Activated T-cell treated with anti-CD3 and anti-CD28 coated beads, Interleukin-2, amount 50 U/mL, for 4 hours (primary cell): ENCODE measurements around the gene RBP5. TPM values are rescaled to one million over a fixed set of nuclear protein-coding genes. Genes with fewer than 3 reads are reported as not detected.

Experiments
- ATAC-seq, 2 donors: fragments of 200-7000 bp; cut with Tn5 transposase; one replicate each; pipeline ENCODE4 v1.10.0; 2021
- DNase-seq: peaks from one replicate; pipeline ENCODE4 v3.0.0-alpha.2; 2020
- H3K27me3 Mint-ChIP-seq: one replicate; pipeline ENCODE4 v1.8.0; 2021; ENCODE audit warnings: low read depth, mixed read lengths
- H3K36me3 Mint-ChIP-seq: one replicate; pipeline ENCODE4 v1.8.0; 2022; ENCODE audit warnings: mixed read lengths; ENCODE audit not compliant: insufficient read depth
- H3K4me1 Mint-ChIP-seq: one replicate; pipeline ENCODE4 v1.8.0; 2021; ENCODE audit warnings: low read depth, mixed read lengths
- H3K4me3 Mint-ChIP-seq: one replicate; pipeline ENCODE4 v1.8.0; 2021; ENCODE audit warnings: mild to moderate bottlenecking, moderate library complexity, mixed read lengths
- H3K9me3 Mint-ChIP-seq: one replicate; pipeline ENCODE4 v1.8.0; 2021; ENCODE audit warnings: mixed read lengths
- total RNA-seq, 3 donors: library from RNA; stranded (reverse); gene quantifications; one replicate each; pipeline ENCODE4 v1.2.1, GENCODE V29; 2021

The RBP5 gene
- total RNA-seq, 3 donors from 2014 or later, result not detected

- Mint-ChIP-seq H3K4me3 (no peak overlapping the region), H3K4me1 (no peaks in the 10 kb centered on the region), H3K27me3 (peaks cover 6% of the 10 kb centered on the region), H3K9me3 (no peaks in the 10 kb centered on the region), H3K36me3 (no peaks in the 10 kb centered on the region)
- ATAC-seq (no peak), DNase-seq (no peak)
These were observed 54.7 kb downstream of the RBP5 start for GRCh38 chr12:7073946-7074345.

Other genes starting within 250 kb of the RBP5 start
- gene LRRC23, start 224.1 kb downstream of the RBP5 start, total RNA-seq, result 1 to 10 TPM; 2.1 to 3.0 (median 3.0) TPM
- gene ENO2, start 214.3 kb downstream of the RBP5 start, total RNA-seq, result 10 to 100 TPM; 83.5 to 97.4 (median 85.2) TPM
- gene ATN1, start 200.9 kb downstream of the RBP5 start, total RNA-seq, result 10 to 100 TPM; 65.8 to 73.9 (median 70.7) TPM
- not detected for gene RNU7-1, start 185.1 kb downstream of the RBP5 start, total RNA-seq
- 100 to 1,000 TPM; 180 to 190 (median 184) TPM for gene C12orf57, start 184.9 kb downstream of the RBP5 start, total RNA-seq
- 100 to 1,000 TPM; 309 to 404 (median 401) TPM for gene PTPN6, start 177.5 kb downstream of the RBP5 start, total RNA-seq
- 100 to 1,000 TPM; 619 to 718 (median 635) TPM for gene PHB2, start 158.2 kb downstream of the RBP5 start, total RNA-seq
- 100 to 1,000 TPM; 215 to 254 (median 223) TPM for gene EMG1, start 158.0 kb downstream of the RBP5 start, total RNA-seq
- gene LPCAT3, start 110.4 kb downstream of the RBP5 start, total RNA-seq, result 10 to 100 TPM; 24.4 to 27.6 (median 25.0) TPM
- gene C1S, start 68.2 kb downstream of the RBP5 start, total RNA-seq, result 1 to 10 TPM; 1.6 to 1.7 (median 1.6) TPM
- 1 to 10 TPM in 2 of 3 donors, under 1 TPM in 1; 0.98 to 2.3 (median 1.7) TPM for gene C1R, start 36.4 kb downstream of the RBP5 start, total RNA-seq
- 1 to 10 TPM; 3.7 to 7.0 (median 6.0) TPM for gene C1RL, start 19.7 kb downstream of the RBP5 start, total RNA-seq
- 10 to 100 TPM in 1 of 3 donors, 1 to 10 TPM in 2; 9.2 to 12.2 (median 9.9) TPM for gene CLSTN3, start 1.5 kb upstream of the RBP5 start, total RNA-seq
- 10 to 100 TPM; 45.9 to 68.0 (median 65.7) TPM for gene PEX5, start 60.8 kb upstream of the RBP5 start, total RNA-seq
- not detected for gene ACSM4, start 175.2 kb upstream of the RBP5 start, total RNA-seq